ENCODE data around the gene KPNA6.

DNA sequence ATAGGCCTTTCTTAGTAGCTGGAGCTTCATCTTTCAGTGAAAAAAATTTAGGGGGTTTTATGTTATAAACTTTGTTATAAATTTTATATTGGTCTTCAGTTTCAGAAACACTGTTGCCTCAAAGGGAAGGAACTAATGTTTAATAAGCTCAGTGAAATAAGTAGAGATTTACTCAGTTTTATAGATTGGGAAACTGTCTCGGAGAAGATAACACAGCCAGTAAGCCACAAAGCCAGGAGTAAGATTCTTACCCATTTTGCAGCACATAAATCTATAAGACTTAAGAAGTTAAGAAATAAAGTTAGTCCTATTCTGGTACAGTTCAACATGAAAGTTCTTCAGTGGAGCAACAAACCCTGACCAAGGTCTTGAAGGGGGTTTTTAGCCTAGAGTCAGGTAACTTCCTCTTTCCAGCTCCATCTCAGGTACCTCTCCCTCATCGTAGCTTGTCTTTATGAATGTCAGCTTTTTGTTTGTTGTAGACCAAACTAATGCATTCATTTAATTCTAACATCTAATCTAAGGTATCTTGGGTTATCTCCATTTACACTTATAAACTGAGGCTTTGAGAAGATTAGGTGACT, 3.3 kb downstream of the KPNA6 start:
- TF ChIP-seq, protein P1, sequence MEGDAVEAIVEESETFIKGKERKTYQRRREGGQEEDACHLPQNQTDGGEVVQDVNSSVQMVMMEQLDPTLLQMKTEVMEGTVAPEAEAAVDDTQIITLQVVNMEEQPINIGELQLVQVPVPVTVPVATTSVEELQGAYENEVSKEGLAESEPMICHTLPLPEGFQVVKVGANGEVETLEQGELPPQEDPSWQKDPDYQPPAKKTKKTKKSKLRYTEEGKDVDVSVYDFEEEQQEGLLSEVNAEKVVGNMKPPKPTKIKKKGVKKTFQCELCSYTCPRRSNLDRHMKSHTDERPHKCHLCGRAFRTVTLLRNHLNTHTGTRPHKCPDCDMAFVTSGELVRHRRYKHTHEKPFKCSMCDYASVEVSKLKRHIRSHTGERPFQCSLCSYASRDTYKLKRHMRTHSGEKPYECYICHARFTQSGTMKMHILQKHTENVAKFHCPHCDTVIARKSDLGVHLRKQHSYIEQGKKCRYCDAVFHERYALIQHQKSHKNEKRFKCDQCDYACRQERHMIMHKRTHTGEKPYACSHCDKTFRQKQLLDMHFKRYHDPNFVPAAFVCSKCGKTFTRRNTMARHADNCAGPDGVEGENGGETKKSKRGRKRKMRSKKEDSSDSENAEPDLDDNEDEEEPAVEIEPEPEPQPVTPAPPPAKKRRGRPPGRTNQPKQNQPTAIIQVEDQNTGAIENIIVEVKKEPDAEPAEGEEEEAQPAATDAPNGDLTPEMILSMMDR (IDR thresholded peaks at IDR 0.05), result no peak
- no peak for TF ChIP-seq POLR2A (IDR thresholded peaks at IDR 0.05)

All from prostate gland (tissue), 2 donors.